H1 (cell line): ENCODE results near the gene MAPK1. TPM values are rescaled to one million over a fixed set of nuclear protein-coding genes. Genes with fewer than 3 reads are reported as not detected.
"Not testable (repeated sequence)": the region's sequence is repeated elsewhere in the genome, so short reads cannot be mapped to it uniquely, and the experiment has no call there.

ENCODE experiments used
- CTCF ChIA-PET: fragments of 300-600 bp; sonication (Branson Sonifier 250); formaldehyde crosslinking; loops from one replicate; lab custom pipeline; 2021; ENCODE audit not compliant: partially characterized antibody; lab: Charles Lee
- POLR2A ChIA-PET: fragments of 300-600 bp; sonication (Branson Sonifier 250); formaldehyde crosslinking; loops from one replicate; lab custom pipeline; 2021; ENCODE audit warnings: inconsistent platforms; ENCODE audit not compliant: partially characterized antibody; lab: Charles Lee
- DNase-seq, 2 experiments: peaks; one replicate each; pipeline versions ENCODE4 v3.0.0 to v3.0.0-alpha.2; 2010 to 2022; ENCODE audit warnings: low spot score in 2 of 2, low read depth in 1 of 2, mixed read lengths in 1 of 2
- FAIRE-seq: peaks from 2 replicates; lab custom pipeline; 2011; peaks lifted over from hg19 to GRCh38; lab: Jason Lieb, UNC
- H2AFZ ChIP-seq: 2 replicates; pipeline ENCODE4 v1.8.1; 2012; ENCODE audit warnings: low read length, inconsistent platforms
- H2AK5ac ChIP-seq: 2 replicates; pipeline ENCODE4 v1.6.1; 2013; ENCODE audit warnings: low read depth, low read length
- H2BK120ac ChIP-seq: replicated peaks from 2 replicates; pipeline ENCODE3; 2013; ENCODE audit warnings: low read depth, low read length, inconsistent platforms
- H2BK12ac ChIP-seq: 2 replicates; pipeline ENCODE4 v1.6.1; 2013; ENCODE audit warnings: low read depth, low read length
- H2BK15ac ChIP-seq: 2 replicates; pipeline ENCODE4 v1.6.1; 2013; ENCODE audit warnings: low read length
- H2BK20ac ChIP-seq: 2 replicates; pipeline ENCODE4 v1.6.1; 2013; ENCODE audit warnings: low read length
- H2BK5ac ChIP-seq: 2 replicates; pipeline ENCODE4 v1.6.1; 2013; ENCODE audit warnings: low read depth, low read length
- H3K14ac ChIP-seq: 2 replicates; pipeline ENCODE4 v1.6.1; 2013; ENCODE audit warnings: inconsistent platforms; ENCODE audit not compliant: insufficient read length
- H3K18ac ChIP-seq: 2 replicates; pipeline ENCODE4 v1.6.1; 2013; ENCODE audit warnings: low read length; ENCODE audit errors: extremely low read depth
- H3K23ac ChIP-seq: 2 replicates; pipeline ENCODE4 v1.6.1; 2013; ENCODE audit warnings: inconsistent platforms; ENCODE audit not compliant: insufficient read length
- H3K23me2 ChIP-seq: 2 replicates; pipeline ENCODE4 v1.6.1; 2013; ENCODE audit warnings: low read depth, low read length
- H3K27ac ChIP-seq: 2 replicates; pipeline ENCODE4 v1.6.1; 2011; ENCODE audit warnings: low read depth, low read length, inconsistent platforms
- H3K27me3 ChIP-seq, 4 experiments: replicated peaks in 1 of 4; 1 replicate in 1 of 4; 2 replicates in 3 of 4; pipeline versions ENCODE4 v1.6.1 to v1.8.1; 2011 to 2013; ENCODE audit warnings: low read length in 3 of 4, mild to moderate bottlenecking in 3 of 4, inconsistent platforms in 2 of 4, mixed read lengths in 2 of 4, moderate library complexity in 1 of 4; ENCODE audit not compliant: control insufficient read depth in 3 of 4, insufficient read depth in 3 of 4; ENCODE audit errors: extremely low read depth in 1 of 4
- H3K36me3 ChIP-seq, 4 experiments: 2 replicates each; pipeline versions ENCODE4 v1.6.1 to v1.8.1; 2011 to 2013; ENCODE audit warnings: mild to moderate bottlenecking in 4 of 4, low read length in 3 of 4, moderate library complexity in 2 of 4, control low read depth in 1 of 4, inconsistent platforms in 1 of 4; ENCODE audit not compliant: insufficient read depth in 4 of 4, control insufficient read depth in 2 of 4
- H3K4ac ChIP-seq: replicated peaks from 2 replicates; pipeline ENCODE3; 2013; ENCODE audit warnings: low read length, low read depth, mixed read lengths, inconsistent platforms; ENCODE audit not compliant: insufficient read length
- H3K4me1 ChIP-seq, 4 experiments: replicated peaks in 1 of 4; 1 replicate in 1 of 4; 2 replicates in 3 of 4; pipeline versions ENCODE4 v1.6.1 to v1.8.1; 2011 to 2013; ENCODE audit warnings: low read length in 3 of 4, inconsistent platforms in 2 of 4, mixed read lengths in 1 of 4; ENCODE audit not compliant: insufficient read depth in 4 of 4, control insufficient read depth in 3 of 4
- H3K4me2 ChIP-seq, 2 experiments: 2 replicates each; pipeline versions ENCODE4 v1.6.1 to v1.8.1; 2011 to 2013; ENCODE audit warnings: low read depth in 2 of 2, low read length in 2 of 2, control low read depth in 1 of 2, inconsistent platforms in 1 of 2, mild to moderate bottlenecking in 1 of 2; ENCODE audit not compliant: insufficient read depth in 1 of 2
- H3K4me3 ChIP-seq, 4 experiments: fragments of 200-600, 300-600 bp in 1 of 4; sonication (generic), shearing (Covaris generic), sonication (Bioruptor Twin) in 1 of 4; 2 replicates each; pipeline versions ENCODE4 v1.5.1 to v1.8.1; 2011 to 2016; ENCODE audit warnings: low read length in 4 of 4, low read depth in 3 of 4, control low read depth in 2 of 4, inconsistent platforms in 2 of 4, mild to moderate bottlenecking in 2 of 4, mixed read lengths in 1 of 4, moderate library complexity in 1 of 4; ENCODE audit not compliant: insufficient read depth in 2 of 4; ENCODE audit errors: extremely low read depth in 1 of 4
- H3K56ac ChIP-seq: replicated peaks from 2 replicates; pipeline ENCODE3; 2013; ENCODE audit warnings: low read depth, mild to moderate bottlenecking, mixed read lengths, low read length, inconsistent platforms; ENCODE audit not compliant: insufficient read length
- H3K79me1 ChIP-seq: 2 replicates; pipeline ENCODE4 v1.6.1; 2013; ENCODE audit warnings: low read depth, low read length, control low read depth
- H3K79me2 ChIP-seq, 2 experiments: 2 replicates each; pipeline versions ENCODE4 v1.6.1 to v1.8.1; 2012 to 2013; ENCODE audit warnings: low read length in 2 of 2, mild to moderate bottlenecking in 2 of 2, inconsistent platforms in 1 of 2; ENCODE audit not compliant: insufficient read depth in 2 of 2, control insufficient read depth in 1 of 2
- H3K9ac ChIP-seq, 4 experiments: replicated peaks in 1 of 4; 1 replicate in 1 of 4; 2 replicates in 3 of 4; pipeline versions ENCODE4 v1.6.1 to v1.8.1; 2011 to 2013; ENCODE audit warnings: low read depth in 3 of 4, low read length in 3 of 4, control low read depth in 2 of 4, mild to moderate bottlenecking in 2 of 4, moderate library complexity in 2 of 4, inconsistent platforms in 1 of 4; ENCODE audit errors: extremely low read depth in 1 of 4
- H3K9me3 ChIP-seq, 2 experiments: 2 replicates each; pipeline versions ENCODE4 v1.6.1 to v1.8.1; 2012 to 2013; ENCODE audit warnings: mild to moderate bottlenecking in 2 of 2, moderate library complexity in 2 of 2, control low read depth in 1 of 2, inconsistent platforms in 1 of 2, low read depth in 1 of 2, low read length in 1 of 2, mixed read lengths in 1 of 2; ENCODE audit not compliant: insufficient read depth in 2 of 2
- H4K20me1 ChIP-seq, 2 experiments: replicated peaks in 1 of 2; 2 replicates each; pipeline versions ENCODE3 to v1.8.1; 2011 to 2013; ENCODE audit warnings: inconsistent platforms in 2 of 2, low read length in 2 of 2, mild to moderate bottlenecking in 1 of 2; ENCODE audit not compliant: insufficient read depth in 2 of 2, control insufficient read depth in 1 of 2
- H4K5ac ChIP-seq: 2 replicates; pipeline ENCODE4 v1.6.1; 2013; ENCODE audit warnings: low read length, low read depth, mixed read lengths, inconsistent platforms; ENCODE audit not compliant: insufficient read length
- H4K8ac ChIP-seq: 2 replicates; pipeline ENCODE4 v1.8.0; 2013; ENCODE audit warnings: mild to moderate bottlenecking, moderate library complexity, low read length, inconsistent platforms; ENCODE audit not compliant: insufficient read depth; ENCODE audit errors: extremely low read depth
- H4K91ac ChIP-seq: replicated peaks from 2 replicates; pipeline ENCODE3; 2013; ENCODE audit warnings: low read length, mixed read lengths, inconsistent platforms; ENCODE audit not compliant: insufficient read length
- ASH2L ChIP-seq: fragments of 200-600, 300-600 bp; sonication (generic); IDR thresholded peaks from one replicate; pipeline ENCODE4 v1.7.1; 2017; ENCODE audit warnings: low read length
- ATF2 ChIP-seq: IDR thresholded peaks from 2 replicates; pipeline ENCODE4 v1.6.1; 2012; ENCODE audit warnings: low read length, inconsistent platforms
- CBX5 ChIP-seq: fragments of 300-800, 300-1000 bp; sonication (generic); IDR thresholded peaks from 2 replicates; pipeline ENCODE4 v1.7.1; 2016; ENCODE audit warnings: antibody characterized with exemption, low read length, low read depth
- EGR1 ChIP-seq: IDR thresholded peaks from 2 replicates; pipeline ENCODE4 v1.6.1; 2011; ENCODE audit warnings: low read depth, low read length, borderline replicate concordance
- PHF8 ChIP-seq: fragments of 200-600 bp; sonication (generic); conservative IDR thresholded peaks from 2 replicates; pipeline ENCODE4 v1.7.1; 2012; ENCODE audit warnings: low read depth, mild to moderate bottlenecking, inconsistent platforms, low read length, moderate library complexity
- RXRA ChIP-seq: IDR thresholded peaks from 2 replicates; pipeline ENCODE4 v1.6.1; 2011; ENCODE audit warnings: low read depth, mild to moderate bottlenecking, low read length, moderate library complexity; ENCODE audit not compliant: insufficient read depth
- YY1 ChIP-seq: IDR thresholded peaks from 2 replicates; pipeline ENCODE4 v1.6.1; 2011; ENCODE audit warnings: low read depth, mild to moderate bottlenecking, low read length
- WGBS, 2 experiments: shearing (Covaris generic) in 1 of 2; methylation state at CpG; one replicate each; pipeline versions ENCODE4 v1.1.6 to v1.1.7; 2013 to 2015; ENCODE audit warnings: low lambda C conversion rate in 2 of 2, mixed read lengths in 2 of 2, inconsistent platforms in 1 of 2, low coverage in 1 of 2, missing lambda C conversion rate in 1 of 2; ENCODE audit not compliant: insufficient replicate concordance in 2 of 2, insufficient coverage in 1 of 2, insufficient read length in 1 of 2; ENCODE audit errors: extremely low coverage in 1 of 2, missing lambda C conversion rate in 1 of 2; 5-methylcytosine and 5-hydroxymethylcytosine counted together
- polyA plus RNA-seq, 7 experiments: library from polyadenylated mRNA; depleted of rRNA in 3 of 7; stranded (reverse) in 5 of 7; unstranded in 2 of 7; fragments of >200 nt in 5 of 7; fragments of 200-250 nt in 2 of 7; gene quantifications; 1 replicate in 5 of 7; 2 replicates in 1 of 7; 4 replicates in 1 of 7; pipeline versions ENCODE4 v1.2.1 to v1.2.3, GENCODE V29; 2011 to 2013; ENCODE audit warnings: missing spikeins in 2 of 7, mixed read lengths in 2 of 7
- total RNA-seq: library from RNA; stranded (reverse); fragmentation: NEBNext Ultra II Directional; extraction: Animal tissue kit (Norgen Biotek cat#: 25700); gene quantifications from 2 replicates; pipeline ENCODE4 v1.2.1, GENCODE V29; 2021

The MAPK1 gene
- total and polyA plus RNA-seq, 2 of the 8 experiments (the other 6 are each of a cell fraction or from before 2014, with no cell fraction given): 28.1 to 101 TPM

GRCh38 chr22:21790359-21790758 is 77.1 kb downstream of the MAPK1 start (continued):
- TF ChIP-seq ATF2: no peak
- TF ChIP-seq PHF8: no peak
- TF ChIP-seq YY1: no peak
- no peak for TF ChIP-seq CBX5
- no peak for TF ChIP-seq ASH2L
- TF ChIP-seq EGR1: no peak
- no peak for TF ChIP-seq RXRA

- not testable (repeated sequence) for H3K23me2 ChIP-seq, H3K27ac ChIP-seq
- H3K36me3 ChIP-seq: peaks cover 2 to 27% (median 11%) of the 10 kb centered on the region in 4 experiments; a peak in 5 of 8 replicates
These were observed 79.9 kb downstream of the MAPK1 start for GRCh38 chr22:21787565-21787964.

More at GRCh38 chr22:21787565-21787964, 79.9 kb downstream of the MAPK1 start:
- H3K4ac ChIP-seq, H4K8ac ChIP-seq, H3K23ac ChIP-seq, H3K27me3 ChIP-seq, H3K4me3 ChIP-seq, H3K18ac ChIP-seq, H4K91ac ChIP-seq, H2BK12ac ChIP-seq, FAIRE-seq, DNase-seq, H2BK5ac ChIP-seq, H2AK5ac ChIP-seq, H3K79me2 ChIP-seq, H3K79me1 ChIP-seq, H2BK20ac ChIP-seq, H4K20me1 ChIP-seq, H3K56ac ChIP-seq, H3K4me2 ChIP-seq, H3K4me1 ChIP-seq, H2AFZ ChIP-seq, H3K9me3 ChIP-seq, H3K14ac ChIP-seq, POLR2A ChIA-PET, H2BK120ac ChIP-seq, H3K9ac ChIP-seq, H4K5ac ChIP-seq, H2BK15ac ChIP-seq: not testable (repeated sequence)
- CTCF ChIA-PET: interaction anchor here (0.9 kb wide), 1 partner anchor 13 kb away, joined by 3 read pairs; no protein-coding TSS in a partner anchor
- WGBS, 2 experiments: 95% methylated on average over 10 of the region's 10 CpGs; no CpG with 5 or more reads in 1 of the 2 experiments
